ENCODE results near the gene ECI1. TPM values are rescaled to one million over a fixed set of nuclear protein-coding genes. Genes with fewer than 3 reads are reported as not detected.

Gene ECI1
- total and polyA plus RNA-seq, 2 of the 13 experiments (the other 11 are each of a cell fraction or from before 2014, with no cell fraction given): 82.0 to 102 TPM

- Histone ChIP-seq H3K4me2 (ENCODE audit: low read depth, low read length) (no peak overlapping the region), H4K20me1 (ENCODE audit: insufficient read depth, low read length) (no peaks in the 10 kb centered on the region), H3K79me2 (ENCODE audit: insufficient read depth, low read length) (no peaks in the 10 kb centered on the region), H3K9ac (ENCODE audit: insufficient read depth, low read depth, low read length) (no peak overlapping the region), H3K27me3 (ENCODE audit: control insufficient read depth in 1 of 2, insufficient read depth in 2 of 2, low read length in 2 of 2) (peaks cover 27 to 71% of the 10 kb centered on the region in 2 experiments; a peak in 4 of 5 replicates), H2AFZ (ENCODE audit: low read length) (no peak overlapping the region), H3K36me3 (replicated peaks in 1 of 2; ENCODE audit: control insufficient read depth in 1 of 2, insufficient read depth in 2 of 2, low read length in 2 of 2) (no peaks in the 10 kb centered on the region), H3K9me3 (ENCODE audit: low read length) (no peaks in the 10 kb centered on the region), H3K27ac (ENCODE audit: extremely low read length, insufficient read depth, low read length) (no peak overlapping the region), H3K4me1 (ENCODE audit: insufficient read depth, low read length) (no peaks in the 10 kb centered on the region), H3K4me3 (replicated peaks in 1 of 3; ENCODE audit: insufficient read depth in 1 of 3, low read depth in 2 of 3, low read length in 3 of 3) (no peak overlapping the region)
- POLR2A ChIA-PET: no interaction called here
- no TSS peak for BruUV-seq (replicated peaks)
- in situ Hi-C loops (cut with HindIII; ENCODE audit: extremely low pct_ligation_motif_present, low pct_unique_long_range_greater_than_20kb) (no loop called here), intact Hi-C loops (cut with micrococcal nuclease; ENCODE audit: unreplicated experiment) (no loop called here)
- ATAC-seq (no peak), FAIRE-seq (no peak), DNase-seq (ENCODE audit: low spot score) (no peak)
- WGBS (ENCODE audit: low lambda C conversion rate): 6% methylated on average over 8 of the region's 17 CpGs
- TF ChIP-seq KAT7 (CRISPR knock-in tag; IDR thresholded peaks at IDR 0.05; ENCODE audit: borderline replicate concordance) (no peak), ZNF841 (CRISPR knock-in tag; IDR thresholded peaks at IDR 0.05; ENCODE audit: borderline replicate concordance) (no peak), GATAD2A (CRISPR knock-in tag; IDR thresholded peaks at IDR 0.05) (no peak)
- CTCF ChIA-PET (ENCODE audit: low intra/inter-chr PET ratio, low total read pairs): no interaction called here
Observed at GRCh38 chr16:2286550-2286949, 35.2 kb upstream of the ECI1 start.

GRCh38 chr16:2285731-2286191 is 34.4 kb upstream of the ECI1 start:
- TF ChIP-seq ZNF672 (CRISPR knock-in tag; IDR thresholded peaks at IDR 0.05): no peak
- no peak for TF ChIP-seq LCORL (IDR thresholded peaks at IDR 0.05)
- TF ChIP-seq LCORL (CRISPR knock-in tag; IDR thresholded peaks at IDR 0.05): no peak
- no peak for TF ChIP-seq SKI (IDR thresholded peaks at IDR 0.05; ENCODE audit: partially characterized antibody)
- no peak for TF ChIP-seq ARNT (IDR thresholded peaks at IDR 0.05)
- TF ChIP-seq PBX2 (CRISPR knock-in tag; IDR thresholded peaks at IDR 0.05): no peak
- TF ChIP-seq SOX13 (IDR thresholded peaks at IDR 0.05): no peak
- TF ChIP-seq SOX13 (CRISPR knock-in tag; conservative IDR thresholded peaks at IDR 0.05 in 1 of 2, IDR thresholded peaks at IDR 0.05 in 1 of 2): no peak
- TF ChIP-seq E2F5 (CRISPR knock-in tag; conservative IDR thresholded peaks at IDR 0.05): no peak
- TF ChIP-seq JUNB (CRISPR knock-in tag; IDR thresholded peaks at IDR 0.05; ENCODE audit: borderline replicate concordance): no peak
- TF ChIP-seq TCF7L2 (IDR thresholded peaks at IDR 0.05; ENCODE audit: low read depth, low read length): no peak
- Histone ChIP-seq H4K20me1 (ENCODE audit: insufficient read depth, low read length) (no peaks in the 10 kb centered on the region), H3K9me3 (ENCODE audit: low read length) (no peaks in the 10 kb centered on the region), H3K4me3 (replicated peaks in 1 of 3; ENCODE audit: insufficient read depth in 1 of 3, low read depth in 2 of 3, low read length in 3 of 3) (no peak overlapping the region), H3K36me3 (replicated peaks in 1 of 2; ENCODE audit: control insufficient read depth in 1 of 2, insufficient read depth in 2 of 2, low read length in 2 of 2) (no peaks in the 10 kb centered on the region), H3K79me2 (ENCODE audit: insufficient read depth, low read length) (no peaks in the 10 kb centered on the region), H3K27ac (ENCODE audit: extremely low read length, insufficient read depth, low read length) (no peak overlapping the region), H3K27me3 (ENCODE audit: control insufficient read depth in 1 of 2, insufficient read depth in 2 of 2, low read length in 2 of 2) (peaks cover 30 to 79% of the 10 kb centered on the region in 2 experiments; a peak in 4 of 5 replicates), H3K9ac (ENCODE audit: insufficient read depth, low read depth, low read length) (no peak overlapping the region), H2AFZ (ENCODE audit: low read length) (no peak overlapping the region), H3K4me1 (ENCODE audit: insufficient read depth, low read length) (no peaks in the 10 kb centered on the region), H3K4me2 (ENCODE audit: low read depth, low read length) (no peak overlapping the region)
- DNase-seq (ENCODE audit: low spot score): no peak
- ATAC-seq: no peak
- FAIRE-seq: no peak
- WGBS (ENCODE audit: low lambda C conversion rate): 47% methylated on average over 3 of the region's 13 CpGs
- CTCF ChIA-PET (ENCODE audit: low intra/inter-chr PET ratio, low total read pairs): no interaction called here
- intact Hi-C loops (cut with micrococcal nuclease; ENCODE audit: unreplicated experiment): no loop called here
- no TSS peak for BruUV-seq (replicated peaks)
- in situ Hi-C loops (cut with HindIII; ENCODE audit: extremely low pct_ligation_motif_present, low pct_unique_long_range_greater_than_20kb): no loop called here
- POLR2A ChIA-PET: no interaction called here

Data from HepG2 (cell line).